Measurements from ENCODE around the gene LMOD3.

LMOD3 gene

GRCh38 chr3:69110941-69111546, 11.4 kb downstream of the LMOD3 start:
- Histone ChIP-seq H3K36me3 (ENCODE audit: insufficient read depth) (no peaks in the 10 kb centered on the region), H3K4me3 (IDR thresholded peaks at IDR 0.05; ENCODE audit: insufficient read depth, low read depth, low read length) (no peak overlapping the region), H3K4me1 (ENCODE audit: low read depth, poor library complexity, severe bottlenecking) (peaks cover 12% of the 10 kb centered on the region), H3K27ac (no peak overlapping the region), H2AFZ (ENCODE audit: low read depth) (no peak overlapping the region), H3K79me2 (ENCODE audit: insufficient read depth, low read depth) (no peaks in the 10 kb centered on the region), H3K9ac (no peak overlapping the region), H4K20me1 (ENCODE audit: insufficient read depth) (no peaks in the 10 kb centered on the region), H3K4me2 (no peak overlapping the region), H3K27me3 (ENCODE audit: insufficient read depth, low read depth) (no peaks in the 10 kb centered on the region)
- TF ChIP-seq CTCF (conservative IDR thresholded peaks at IDR 0.05; ENCODE audit: low read depth, low read length) = no peak

DNA sequence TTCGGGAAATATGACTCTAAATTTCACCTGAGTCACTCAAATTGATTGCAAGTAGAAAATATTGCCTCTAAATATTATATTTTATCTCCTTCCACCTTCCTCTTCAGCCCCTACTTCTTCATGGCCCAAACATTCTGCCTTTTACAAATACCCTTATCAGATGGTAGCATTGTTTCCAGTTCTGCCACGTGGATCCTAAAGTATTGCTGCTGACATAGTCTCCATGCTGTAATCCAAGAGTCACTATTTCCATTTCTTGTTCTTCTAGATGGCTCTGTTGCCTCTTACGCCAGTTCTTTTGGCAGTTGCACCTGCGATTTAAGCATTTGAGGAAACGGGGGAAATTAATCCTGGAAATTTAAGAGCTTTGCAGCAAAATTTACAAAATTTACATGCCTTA, 13.6 kb downstream of the LMOD3 start:
- peaks cover 28% of the 10 kb centered on the region for H3K4me1 ChIP-seq (ENCODE audit: low read depth, poor library complexity, severe bottlenecking)
- no peak overlapping the region for H3K4me2 ChIP-seq
- no peaks in the 10 kb centered on the region for H3K27me3 ChIP-seq (ENCODE audit: insufficient read depth, low read depth)
- no peaks in the 10 kb centered on the region for H4K20me1 ChIP-seq (ENCODE audit: insufficient read depth)
- no peak overlapping the region for H3K4me3 ChIP-seq (IDR thresholded peaks at IDR 0.05; ENCODE audit: insufficient read depth, low read depth, low read length)
- no peak overlapping the region for H3K9ac ChIP-seq
- H3K27ac ChIP-seq = no peak overlapping the region
- H3K36me3 ChIP-seq (ENCODE audit: insufficient read depth) = no peaks in the 10 kb centered on the region
- no peak for TF ChIP-seq CTCF (conservative IDR thresholded peaks at IDR 0.05; ENCODE audit: low read depth, low read length)
- no peak overlapping the region for H2AFZ ChIP-seq (ENCODE audit: low read depth)
- H3K79me2 ChIP-seq (ENCODE audit: insufficient read depth, low read depth) = no peaks in the 10 kb centered on the region

- Histone ChIP-seq H3K27me3 (ENCODE audit: insufficient read depth, low read depth) (no peaks in the 10 kb centered on the region), H2AFZ (ENCODE audit: low read depth) (no peak overlapping the region), H3K27ac (no peak overlapping the region), H4K20me1 (ENCODE audit: insufficient read depth) (no peaks in the 10 kb centered on the region), H3K4me1 (ENCODE audit: low read depth, poor library complexity, severe bottlenecking) (peaks cover 37% of the 10 kb centered on the region), H3K4me3 (IDR thresholded peaks at IDR 0.05; ENCODE audit: insufficient read depth, low read depth, low read length) (no peak overlapping the region), H3K36me3 (ENCODE audit: insufficient read depth) (no peaks in the 10 kb centered on the region), H3K79me2 (ENCODE audit: insufficient read depth, low read depth) (0 out of 2 replicates have a peak, but pooled peaks cover 1% of the 10 kb centered on the region), H3K4me2 (no peak overlapping the region), H3K9ac (no peak overlapping the region)
- TF ChIP-seq CTCF (conservative IDR thresholded peaks at IDR 0.05; ENCODE audit: low read depth, low read length) = no peak
Observed at GRCh38 chr3:69107841-69108240, 14.6 kb downstream of the LMOD3 start.

GRCh38 chr3:69105320-69105719, 17.1 kb downstream of the LMOD3 start:
- Histone ChIP-seq H2AFZ (ENCODE audit: low read depth) (no peak overlapping the region), H3K4me3 (IDR thresholded peaks at IDR 0.05; ENCODE audit: insufficient read depth, low read depth, low read length) (no peak overlapping the region), H3K36me3 (ENCODE audit: insufficient read depth) (no peaks in the 10 kb centered on the region; the same call in 1 of the 2 replicates), H3K9ac (0 out of 2 replicates have a peak overlapping the region, but pooled peaks have one; percentile 25), H3K27ac (peak overlapping the region; percentile 60; the same call in 1 of the 2 replicates), H4K20me1 (ENCODE audit: insufficient read depth) (no peaks in the 10 kb centered on the region), H3K4me2 (peak overlapping the region; percentile 92; the same call in 1 of the 2 replicates), H3K27me3 (ENCODE audit: insufficient read depth, low read depth) (no peaks in the 10 kb centered on the region), H3K4me1 (ENCODE audit: low read depth, poor library complexity, severe bottlenecking) (peaks cover 55% of the 10 kb centered on the region), H3K79me2 (ENCODE audit: insufficient read depth, low read depth) (peaks cover 23% of the 10 kb centered on the region; the same call in 1 of the 2 replicates)
- TF ChIP-seq CTCF (conservative IDR thresholded peaks at IDR 0.05; ENCODE audit: low read depth, low read length) = no peak

All from KMS-11 (cell line).